Gastroesophageal sphincter (tissue), 4 donors: Measurements from ENCODE around the gene DCTN2. TPM values are rescaled to one million over a fixed set of nuclear protein-coding genes. Genes with fewer than 3 reads are reported as not detected.

ENCODE experiments used
- ATAC-seq: fragments of 150-250 bp; one replicate; pipeline ENCODE4 v1.9.1; 2016; ENCODE audit warnings: mild to moderate bottlenecking, moderate library complexity
- H3K27ac ChIP-seq, 4 donors: fragments of 200-600 bp; sonication (generic) in 3 of 4; 1 replicate in 3 of 4; 2 replicates in 1 of 4; pipeline ENCODE4 v1.5.1; 2016 to 2019
- H3K27me3 ChIP-seq: fragments of 200-600 bp; sonication (generic); one replicate; pipeline ENCODE4 v1.5.1; 2019
- H3K36me3 ChIP-seq, 2 donors: fragments of 200-600 bp; sonication (generic); one replicate each; pipeline ENCODE4 v1.5.1; 2019; ENCODE audit warnings: control low read depth in 1 of 2
- H3K4me1 ChIP-seq, 3 donors: fragments of 200-600 bp; sonication (generic); 1 replicate in 2 of 3; 2 replicates in 1 of 3; pipeline ENCODE4 v1.5.1; 2016 to 2019; ENCODE audit warnings: control low read depth in 2 of 3
- H3K4me3 ChIP-seq, 2 donors: fragments of 200-600 bp; sonication (generic); one replicate each; pipeline ENCODE4 v1.5.1; 2019; ENCODE audit warnings: mild to moderate bottlenecking in 1 of 2, moderate library complexity in 1 of 2
- H3K9me3 ChIP-seq, 3 donors: fragments of 200-600 bp; sonication (generic); one replicate each; pipeline ENCODE4 v1.5.1; 2017 to 2019; ENCODE audit warnings: control low read depth in 2 of 3
- CTCF ChIP-seq, 4 experiments: fragments of 200-600 bp in 2 of 4; fragments of 450-650 bp in 2 of 4; sonication (generic) in 1 of 4; IDR thresholded peaks; one replicate each; pipeline ENCODE4 v1.5.1; 2017 to 2019; ENCODE audit warnings: antibody characterized with exemption in 4 of 4, mild to moderate bottlenecking in 2 of 4, moderate library complexity in 2 of 4
- EP300 ChIP-seq: sonication (generic); formaldehyde crosslinking; IDR thresholded peaks from one replicate; pipeline ENCODE4 v1.6.1; 2017; ENCODE audit warnings: antibody characterized with exemption, mild to moderate bottlenecking
- POLR2A ChIP-seq, 2 donors: fragments of 450-650 bp; IDR thresholded peaks; one replicate each; pipeline ENCODE4 v1.6.1; 2017; ENCODE audit warnings: antibody characterized with exemption in 2 of 2, mild to moderate bottlenecking in 2 of 2, moderate library complexity in 1 of 2
- POLR2AphosphoS5 ChIP-seq: sonication (generic); formaldehyde crosslinking; IDR thresholded peaks from one replicate; pipeline ENCODE4 v1.6.1; 2017; ENCODE audit warnings: antibody characterized with exemption
- WGBS, 2 donors: methylation state at CpG; one replicate each; pipeline ENCODE4 v1.1.5; 2018; ENCODE audit warnings: low coverage in 1 of 2; 5-methylcytosine and 5-hydroxymethylcytosine counted together
- total RNA-seq, 4 donors: library from RNA; depleted of rRNA; stranded (reverse); fragments of >200 nt; gene quantifications; one replicate each; pipeline ENCODE4 v1.1.0, GENCODE V29; 2016

Gene DCTN2
- total RNA-seq, 4 donors from 2014 or later = 138 to 204 (median 182) TPM

DNA sequence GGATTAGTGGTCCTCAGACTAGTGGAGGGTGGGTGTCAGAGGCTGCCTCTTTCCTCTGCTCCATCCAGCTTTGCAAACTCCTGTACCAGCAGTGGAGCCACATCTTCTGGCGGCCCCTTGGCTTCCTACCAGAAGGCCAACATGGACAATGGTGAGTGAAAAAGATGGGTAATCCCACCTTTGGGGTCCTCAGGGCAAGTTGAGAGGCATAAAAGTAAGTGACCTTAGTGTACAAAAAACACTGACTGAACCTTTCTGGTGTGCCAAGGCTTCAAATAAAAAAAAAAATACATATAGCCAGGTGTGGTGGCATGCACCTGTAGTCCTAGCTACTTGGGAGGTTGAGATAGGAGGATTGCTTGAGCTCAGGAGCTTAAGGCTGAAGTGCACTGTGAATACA is 34.8 kb upstream of the DCTN2 start:
- 100% methylated on average over 1 of the region's 1 CpG; no CpG with 5 or more reads in 1 of the 2 donors for WGBS, 2 donors
- no peak for TF ChIP-seq EP300
- no peak for TF ChIP-seq POLR2A (IDR thresholded peaks at IDR 0.05)
- TF ChIP-seq POLR2AphosphoS5 = no peak
- TF ChIP-seq CTCF (IDR thresholded peaks at IDR 0.05) = no peak
- ATAC-seq = no peak
- Histone ChIP-seq H3K9me3 (no peaks in the 10 kb centered on the region), H3K4me3 (no peak overlapping the region), H3K27me3 (no peaks in the 10 kb centered on the region), H3K36me3 (peaks cover 0 to 24% of the 10 kb centered on the region in 2 donors), H3K27ac (no peak overlapping the region), H3K4me1 (no peaks in the 10 kb centered on the region)

- 78 to 89% methylated on average over 1 of the region's 4 CpGs for WGBS, 2 donors
- no peak overlapping the region for H3K4me3 ChIP-seq
- no peaks in the 10 kb centered on the region for H3K4me1 ChIP-seq
- H3K36me3 ChIP-seq = peaks cover 0 to 36% of the 10 kb centered on the region in 2 donors
- TF ChIP-seq POLR2AphosphoS5 (no peak), POLR2A (IDR thresholded peaks at IDR 0.05) (no peak), CTCF (IDR thresholded peaks at IDR 0.05) (no peak), EP300 (no peak)
- no peaks in the 10 kb centered on the region for H3K9me3 ChIP-seq
- ATAC-seq = no peak
- no peaks in the 10 kb centered on the region for H3K27me3 ChIP-seq
- H3K27ac ChIP-seq = no peak overlapping the region
Observed at GRCh38 chr12:57580466-57580795, 33.4 kb upstream of the DCTN2 start.

DNA sequence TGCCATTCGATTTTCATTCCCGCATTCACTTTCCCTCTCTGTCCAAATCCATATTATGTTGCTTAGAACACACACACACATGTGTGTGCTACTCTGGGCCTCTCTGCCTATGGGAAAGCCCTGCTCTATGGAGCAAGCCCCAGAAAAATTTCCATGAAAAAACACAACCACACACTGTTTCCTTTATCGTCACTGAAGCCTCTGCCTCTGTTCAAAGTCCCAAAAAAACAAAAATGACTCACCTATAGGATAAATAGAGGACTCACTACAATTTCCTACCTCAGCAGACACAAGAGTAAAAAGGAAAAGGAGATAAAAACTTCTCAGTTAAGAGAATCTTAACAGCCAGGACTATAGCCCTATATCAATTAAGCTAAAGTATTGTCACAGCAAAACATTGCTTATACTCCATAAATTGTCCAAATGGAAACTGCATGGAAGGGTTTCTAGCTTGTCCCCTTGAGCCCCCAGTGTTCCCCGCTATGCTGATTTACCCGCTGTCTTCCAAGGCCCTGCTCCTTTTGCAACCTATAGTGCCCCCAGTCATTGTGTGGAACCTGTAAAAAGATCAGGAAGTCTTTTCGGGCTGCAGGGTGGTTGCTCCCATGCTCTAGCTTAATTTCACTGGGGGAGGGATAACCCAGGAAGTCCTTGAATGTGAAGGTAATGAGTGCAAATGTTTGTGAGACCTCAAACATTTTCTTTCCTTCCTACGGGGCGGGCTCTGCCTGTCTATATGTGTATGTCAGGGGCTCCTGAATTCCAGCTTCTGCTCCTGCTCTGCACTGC is 32.9 kb upstream of the DCTN2 start:
- no peak overlapping the region for H3K4me3 ChIP-seq

GRCh38 chr12:57579011-57579410 is 32.0 kb upstream of the DCTN2 start:
- Histone ChIP-seq H3K9me3 (no peaks in the 10 kb centered on the region), H3K4me1 (no peaks in the 10 kb centered on the region), H3K27me3 (no peaks in the 10 kb centered on the region), H3K36me3 (peaks cover 0 to 36% of the 10 kb centered on the region in 2 donors), H3K27ac (no peak overlapping the region), H3K4me3 (no peak overlapping the region)
- TF ChIP-seq POLR2AphosphoS5 (no peak), CTCF (IDR thresholded peaks at IDR 0.05) (no peak), POLR2A (IDR thresholded peaks at IDR 0.05) (no peak)
- WGBS, 2 donors = 80% methylated on average over 2 of the region's 2 CpGs
- no peak for ATAC-seq

More for the DNA sequence above, 32.9 kb upstream of the DCTN2 start:
- H3K27me3 ChIP-seq = no peaks in the 10 kb centered on the region
- ATAC-seq = no peak
- no peak for TF ChIP-seq CTCF (IDR thresholded peaks at IDR 0.05)
- peaks cover 0 to 36% of the 10 kb centered on the region in 2 donors for H3K36me3 ChIP-seq
- H3K4me1 ChIP-seq = no peaks in the 10 kb centered on the region
- H3K9me3 ChIP-seq = no peaks in the 10 kb centered on the region
- no peak overlapping the region for H3K27ac ChIP-seq
- 71 to 77% methylated on average over 5 to 7 of the region's 8 CpGs for WGBS, 2 donors

DNA sequence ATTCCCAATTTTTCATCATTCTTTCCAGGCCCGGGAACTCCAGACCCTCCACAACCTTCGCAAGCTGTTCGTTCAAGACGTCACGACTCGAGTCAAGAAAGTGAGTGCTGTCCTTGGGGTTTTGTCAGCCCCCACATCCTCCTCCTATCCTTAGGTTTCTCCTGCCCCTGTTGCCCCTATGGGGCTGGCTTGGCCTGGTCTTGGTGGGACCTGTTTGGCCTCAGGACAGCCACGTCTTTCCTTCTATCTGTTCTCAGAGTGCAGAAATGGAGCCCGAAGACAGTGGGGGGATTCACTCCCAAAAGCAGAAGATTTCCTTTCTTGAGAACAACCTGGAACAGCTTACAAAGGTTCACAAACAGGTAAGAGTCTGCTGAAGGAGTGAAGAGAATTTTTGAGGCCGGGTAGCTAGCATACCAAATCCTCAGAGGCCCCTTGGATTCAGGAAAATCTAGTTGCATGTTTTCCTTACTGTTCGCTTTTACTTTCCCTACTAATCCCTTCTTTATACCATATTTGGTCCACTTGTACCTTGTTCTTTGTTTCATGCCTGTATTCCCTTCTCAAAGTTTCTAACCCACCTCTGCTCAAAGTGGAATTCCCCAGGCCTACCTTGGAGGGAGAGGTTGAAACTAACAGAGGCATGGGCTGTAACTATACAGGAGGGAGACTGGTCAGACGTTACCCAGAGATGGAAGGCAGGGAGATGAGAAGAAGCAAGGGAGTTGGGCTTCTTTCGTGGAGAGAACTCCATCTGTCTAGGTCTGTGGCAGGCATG is 31.2 kb upstream of the DCTN2 start:
- no peaks in the 10 kb centered on the region for H3K27me3 ChIP-seq
- no peak overlapping the region for H3K27ac ChIP-seq
- H3K4me1 ChIP-seq = no peaks in the 10 kb centered on the region
- WGBS, 2 donors = 80 to 84% methylated on average over 7 to 12 of the region's 12 CpGs
- ATAC-seq = no peak
- H3K9me3 ChIP-seq = no peaks in the 10 kb centered on the region
- TF ChIP-seq CTCF (IDR thresholded peaks at IDR 0.05) (no peak), POLR2A (IDR thresholded peaks at IDR 0.05) (no peak), POLR2AphosphoS5 (no peak), EP300 (no peak)
- H3K4me3 ChIP-seq = no peak overlapping the region
- peaks cover 0 to 39% of the 10 kb centered on the region in 2 donors for H3K36me3 ChIP-seq
